Spleen (tissue), 11 donors: ENCODE results near the gene CRACR2A. TPM values are rescaled to one million over a fixed set of nuclear protein-coding genes. Genes with fewer than 3 reads are reported as not detected.

Experiments used
- DNase-seq: peaks from one replicate; pipeline ENCODE4 v3.0.0-alpha.2; 2020
- H3K27ac ChIP-seq, 8 donors: fragments of 200-600 bp; sonication (generic) in 7 of 8; 1 replicate in 4 of 8; 2 replicates in 4 of 8; pipeline versions ENCODE4 v1.5.0 to v1.8.0; 2016 to 2021; ENCODE audit warnings: inconsistent platforms in 4 of 8, mild to moderate bottlenecking in 4 of 8, moderate library complexity in 1 of 8
- H3K27me3 ChIP-seq, 7 donors: fragments of 200-600 bp; sonication (generic) in 6 of 7; replicated peaks in 1 of 7; 1 replicate in 4 of 7; 2 replicates in 3 of 7; pipeline versions ENCODE4 v1.5.0 to v1.8.0; 2016 to 2021; ENCODE audit warnings: inconsistent platforms in 3 of 7, mild to moderate bottlenecking in 1 of 7
- H3K36me3 ChIP-seq, 6 donors: fragments of 200-600 bp; sonication (generic) in 5 of 6; 1 replicate in 4 of 6; 2 replicates in 2 of 6; pipeline versions ENCODE4 v1.5.0 to v1.8.0; 2016 to 2021; ENCODE audit warnings: inconsistent platforms in 2 of 6
- H3K4me1 ChIP-seq, 6 donors: fragments of 200-600 bp; sonication (generic) in 5 of 6; 1 replicate in 3 of 6; 2 replicates in 3 of 6; pipeline versions ENCODE4 v1.5.0 to v1.8.0; 2016 to 2021; ENCODE audit warnings: inconsistent platforms in 3 of 6
- H3K4me3 ChIP-seq, 8 donors: fragments of 200-600 bp; sonication (generic) in 7 of 8; 1 replicate in 4 of 8; 2 replicates in 4 of 8; pipeline versions ENCODE4 v1.5.0 to v1.8.0; 2016 to 2021; ENCODE audit warnings: inconsistent platforms in 4 of 8, mild to moderate bottlenecking in 4 of 8, moderate library complexity in 2 of 8
- H3K9me3 ChIP-seq, 8 donors: fragments of 200-600 bp; sonication (generic) in 7 of 8; 1 replicate in 4 of 8; 2 replicates in 4 of 8; pipeline versions ENCODE4 v1.5.0 to v1.8.0; 2016 to 2021; ENCODE audit warnings: inconsistent platforms in 4 of 8
- WGBS, 5 donors: extraction: QIAGEN DNeasy Blood & Tissue Kit in 3 of 5; methylation state at CpG; one replicate each; pipeline versions ENCODE4 v1.1.5 to v1.1.7; 2013 to 2018; 5-methylcytosine and 5-hydroxymethylcytosine counted together
- intact Hi-C: fragments of 100-400 bp; cut with DNase I; formaldehyde crosslinking; loops from one replicate; pipeline ENCODE4 v1.15.0; 2023; ENCODE audit warnings: low total_unique reads
- polyA plus RNA-seq, 3 donors: library from polyadenylated mRNA; stranded (reverse); fragments of 200-250 nt; gene quantifications; one replicate each; pipeline ENCODE4 v1.2.1, GENCODE V29; 2013
- small RNA-seq, 4 donors: library from RNA; depleted of rRNA; stranded (forward); fragments of <200 nt; gene quantifications; one replicate each; pipeline ENCODE3, GENCODE V24; 2016
- total RNA-seq, 7 donors: library from RNA; depleted of rRNA in 3 of 7; stranded (reverse); fragments of >200 nt in 3 of 7; fragmentation: NEBNext Ultra II Directional in 4 of 7; extraction: Animal tissue kit (Norgen Biotek cat#: 25700) in 4 of 7; gene quantifications; one replicate each; pipeline versions ENCODE4 v1.1.0 to v1.2.1, GENCODE V29; 2016 to 2021
- TF ChIP-seq, protein P1 (sequence below), 11 experiments: fragments of 200-600 bp in 7 of 11; fragments of 450-650 bp in 4 of 11; sonication (generic) in 4 of 11; IDR thresholded peaks in 8 of 11; conservative IDR thresholded peaks in 3 of 11; 1 replicate in 7 of 11; 2 replicates in 4 of 11; pipeline versions ENCODE4 v1.4.0 to v1.8.0; 2016 to 2021; ENCODE audit warnings: antibody characterized with exemption in 11 of 11, inconsistent platforms in 4 of 11, mild to moderate bottlenecking in 1 of 11
- donor health status: healthy with polysubstance abuse.
- donor health status: DM: no; HTN: no; CAD: no; lungs with moderate emphysema.
- donor health status: DM: no; HTN: no; CAD: no.
- donor health status: Bipolar disorder and iron deficiency.
- donor health status: healthy.
- donor health status: DM: no; HTN: no; CAD: no.
- donor health status: DM: yes; HTN: yes; CAD: no.

The CRACR2A gene
- total and polyA plus RNA-seq, 10 donors = 3.3 to 27.6 (median 21.1) TPM

DNA sequence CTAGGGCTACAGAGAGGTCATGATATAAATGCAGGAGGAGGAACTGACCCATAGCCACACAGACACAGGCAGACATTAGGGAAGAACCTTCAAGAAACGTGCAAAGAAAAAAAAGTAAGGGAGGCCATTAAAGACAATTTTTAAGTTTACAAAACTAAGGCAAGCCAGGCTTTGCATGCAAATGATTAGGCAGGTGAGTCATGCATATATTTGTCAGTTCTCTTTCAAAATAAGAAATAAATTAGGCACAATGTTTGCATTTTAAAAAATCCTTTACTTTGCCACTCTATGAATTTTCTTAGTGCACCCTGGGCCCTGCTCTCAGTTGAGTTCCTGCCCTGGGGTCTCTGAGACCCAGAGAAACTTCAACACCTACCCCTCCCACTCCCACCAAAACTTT, 186.9 kb downstream of the CRACR2A start:
- TF ChIP-seq, protein P1, sequence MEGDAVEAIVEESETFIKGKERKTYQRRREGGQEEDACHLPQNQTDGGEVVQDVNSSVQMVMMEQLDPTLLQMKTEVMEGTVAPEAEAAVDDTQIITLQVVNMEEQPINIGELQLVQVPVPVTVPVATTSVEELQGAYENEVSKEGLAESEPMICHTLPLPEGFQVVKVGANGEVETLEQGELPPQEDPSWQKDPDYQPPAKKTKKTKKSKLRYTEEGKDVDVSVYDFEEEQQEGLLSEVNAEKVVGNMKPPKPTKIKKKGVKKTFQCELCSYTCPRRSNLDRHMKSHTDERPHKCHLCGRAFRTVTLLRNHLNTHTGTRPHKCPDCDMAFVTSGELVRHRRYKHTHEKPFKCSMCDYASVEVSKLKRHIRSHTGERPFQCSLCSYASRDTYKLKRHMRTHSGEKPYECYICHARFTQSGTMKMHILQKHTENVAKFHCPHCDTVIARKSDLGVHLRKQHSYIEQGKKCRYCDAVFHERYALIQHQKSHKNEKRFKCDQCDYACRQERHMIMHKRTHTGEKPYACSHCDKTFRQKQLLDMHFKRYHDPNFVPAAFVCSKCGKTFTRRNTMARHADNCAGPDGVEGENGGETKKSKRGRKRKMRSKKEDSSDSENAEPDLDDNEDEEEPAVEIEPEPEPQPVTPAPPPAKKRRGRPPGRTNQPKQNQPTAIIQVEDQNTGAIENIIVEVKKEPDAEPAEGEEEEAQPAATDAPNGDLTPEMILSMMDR (IDR thresholded peaks at IDR 0.05 in 8 of 11, conservative IDR thresholded peaks at IDR 0.05 in 3 of 11) = no peak
- intact Hi-C loops = no loop called here
- 44 to 72% (median 61%) methylated on average over 1 of the region's 1 CpG for WGBS, 5 donors
- Histone ChIP-seq H3K27ac (no peak overlapping the region), H3K36me3 (no peaks in the 10 kb centered on the region), H3K4me3 (no peak overlapping the region), H3K4me1 (no peaks in the 10 kb centered on the region), H3K9me3 (no peaks in the 10 kb centered on the region), H3K27me3 (peaks cover 0 to 3% (median 0%) of the 10 kb centered on the region in 7 donors)
- DNase-seq = no peak

Small RNAs within 50 kb of the gene (small RNA-seq; reads per million reads assigned to genes)
- 0 reads per million in 4 donors for gene RNU6-174P

Other genes starting within 250 kb of the CRACR2A start
- gene PARP11, start 120.3 kb upstream of the CRACR2A start, total RNA-seq = 10 to 100 TPM; 12.7 to 25.2 (median 22.4) TPM
- gene PARP11, start 120.3 kb upstream of the CRACR2A start, polyA plus RNA-seq = 1 to 10 TPM; 3.7 to 4.9 (median 4.5) TPM